DOHH2 (cell line): ENCODE results near the gene ZFAND3.

Experiments
- H3F3A ChIP-seq: fragments of 200-600 bp; sonication (generic), shearing (Covaris generic); 2 replicates; pipeline ENCODE4 v1.6.0; 2016; ENCODE audit warnings: antibody characterized with exemption, mild to moderate bottlenecking; ENCODE audit not compliant: control insufficient read depth, insufficient read depth
- H3K27ac ChIP-seq: fragments of 200-600 bp; sonication (generic); 2 replicates; pipeline ENCODE4 v1.5.1; 2014; ENCODE audit warnings: low read depth, mild to moderate bottlenecking, low read length, moderate library complexity
- H3K27me3 ChIP-seq: fragments of 200-600 bp; sonication (generic); 2 replicates; pipeline ENCODE4 v1.6.1; 2014; ENCODE audit warnings: mild to moderate bottlenecking, low read length, mixed read lengths; ENCODE audit not compliant: control insufficient read depth
- H3K36me3 ChIP-seq: fragments of 200-600 bp; sonication (generic); 2 replicates; pipeline ENCODE4 v1.6.1; 2014; ENCODE audit warnings: mild to moderate bottlenecking, low read length, moderate library complexity, mixed read lengths; ENCODE audit not compliant: control insufficient read depth
- H3K4me1 ChIP-seq: fragments of 200-600 bp; sonication (generic); 2 replicates; pipeline ENCODE4 v1.6.1; 2014; ENCODE audit warnings: mild to moderate bottlenecking, low read length, mixed read lengths; ENCODE audit not compliant: control insufficient read depth
- H3K4me2 ChIP-seq: fragments of 200-600 bp; sonication (generic); 2 replicates; pipeline ENCODE4 v1.6.0; 2014; ENCODE audit warnings: mild to moderate bottlenecking, low read length, moderate library complexity
- H3K4me3 ChIP-seq: fragments of 200-600 bp; sonication (generic); 2 replicates; pipeline ENCODE4 v1.5.1; 2014; ENCODE audit warnings: mild to moderate bottlenecking, low read length, mixed read lengths
- H3K79me2 ChIP-seq: fragments of 200-600 bp; sonication (generic); 2 replicates; pipeline ENCODE4 v1.6.1; 2014; ENCODE audit warnings: mild to moderate bottlenecking, low read length, mixed read lengths; ENCODE audit not compliant: control insufficient read depth
- H3K9me2 ChIP-seq: fragments of 200-600 bp; sonication (generic); replicated peaks from 2 replicates; pipeline ENCODE4 v1.6.1; 2014; ENCODE audit warnings: mild to moderate bottlenecking, low read length, mixed read lengths; ENCODE audit not compliant: control insufficient read depth
- H3K9me3 ChIP-seq: fragments of 200-600 bp; sonication (generic); 2 replicates; pipeline ENCODE4 v1.6.1; 2014; ENCODE audit warnings: antibody characterized with exemption, low read length, mixed read lengths; ENCODE audit not compliant: control insufficient read depth, insufficient read depth
- H4K20me1 ChIP-seq: fragments of 200-600 bp; sonication (generic); 2 replicates; pipeline ENCODE4 v1.6.0; 2014; ENCODE audit warnings: low read depth, mild to moderate bottlenecking, antibody characterized with exemption, low read length, moderate library complexity; ENCODE audit not compliant: control insufficient read depth, insufficient read depth
- CTCF ChIP-seq: fragments of 200-600 bp; sonication (generic); IDR thresholded peaks from one replicate; pipeline ENCODE4 v1.5.1; 2014; ENCODE audit warnings: antibody characterized with exemption, mild to moderate bottlenecking, low read depth, low read length; ENCODE audit not compliant: poor library complexity, severe bottlenecking
- EZH2phosphoT487 ChIP-seq: fragments of 200-600 bp; sonication (generic); IDR thresholded peaks from 2 replicates; pipeline ENCODE4 v1.6.1; 2017; ENCODE audit warnings: borderline replicate concordance, mild to moderate bottlenecking, antibody characterized with exemption, low read length, moderate library complexity, mixed read lengths

The ZFAND3 gene

GRCh38 chr6:37910998-37911397 lies 91.5 kb downstream of the ZFAND3 start:
- H3K27ac ChIP-seq = no peak overlapping the region
- peaks cover 7% of the 10 kb centered on the region for H3K4me1 ChIP-seq
- no peaks in the 10 kb centered on the region for H3K27me3 ChIP-seq
- no peaks in the 10 kb centered on the region; the same call in 1 of the 2 replicates for H4K20me1 ChIP-seq
- H3K4me3 ChIP-seq = no peak overlapping the region
- no peaks in the 10 kb centered on the region for H3K9me2 ChIP-seq
- H3K79me2 ChIP-seq = peaks cover 33% of the 10 kb centered on the region
- no peak overlapping the region for H3K4me2 ChIP-seq
- no peaks in the 10 kb centered on the region for H3F3A ChIP-seq
- no peaks in the 10 kb centered on the region for H3K36me3 ChIP-seq
- TF ChIP-seq CTCF (no peak), EZH2phosphoT487 (no peak)
- H3K9me3 ChIP-seq = no peaks in the 10 kb centered on the region

DNA sequence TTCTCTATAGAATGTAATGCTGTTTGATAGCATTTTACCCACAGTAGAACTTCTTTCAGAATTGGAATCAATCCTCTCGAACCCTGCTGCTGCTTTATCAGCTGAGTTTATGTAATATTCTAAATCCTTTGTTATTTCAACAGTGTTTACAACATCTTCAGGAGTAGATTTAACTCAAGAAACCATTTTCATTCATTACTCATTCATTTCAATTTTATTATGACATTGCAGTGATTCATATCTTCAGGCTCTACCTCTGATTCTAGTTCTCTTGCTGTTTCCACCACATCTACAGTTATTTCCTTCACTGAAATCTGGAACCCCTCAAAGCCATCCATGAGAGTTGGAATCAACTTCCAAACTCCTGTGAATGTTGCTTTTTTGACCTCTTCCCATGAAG lies 93.7 kb downstream of the ZFAND3 start:
- Histone ChIP-seq H3K27ac (no peak overlapping the region), H3K36me3 (no peaks in the 10 kb centered on the region), H3K4me3 (no peak overlapping the region), H3F3A (no peaks in the 10 kb centered on the region), H3K9me2 (no peaks in the 10 kb centered on the region), H3K9me3 (no peaks in the 10 kb centered on the region), H3K79me2 (peaks cover 20% of the 10 kb centered on the region), H3K27me3 (no peaks in the 10 kb centered on the region), H3K4me1 (no peaks in the 10 kb centered on the region), H4K20me1 (no peaks in the 10 kb centered on the region; the same call in 1 of the 2 replicates), H3K4me2 (no peak overlapping the region)
- TF ChIP-seq EZH2phosphoT487 (no peak), CTCF (no peak)

- Histone ChIP-seq H3K79me2 (peaks cover 21% of the 10 kb centered on the region), H3K9me3 (no peaks in the 10 kb centered on the region)
- TF ChIP-seq EZH2phosphoT487 = no peak
- TF ChIP-seq CTCF = no peak
These were observed 95.9 kb downstream of the ZFAND3 start for GRCh38 chr6:37915463-37915862.

More at GRCh38 chr6:37915463-37915862, 95.9 kb downstream of the ZFAND3 start:
- Histone ChIP-seq H4K20me1 (no peaks in the 10 kb centered on the region), H3K27ac (no peak overlapping the region), H3K27me3 (no peaks in the 10 kb centered on the region), H3K4me2 (no peak overlapping the region), H3K4me3 (no peak overlapping the region), H3K4me1 (no peaks in the 10 kb centered on the region), H3K36me3 (no peaks in the 10 kb centered on the region), H3F3A (no peaks in the 10 kb centered on the region), H3K9me2 (no peaks in the 10 kb centered on the region)
